ENCODE data around the gene MAPK8IP1.

GRCh38 chr11:45871638-45872037 is 13.8 kb upstream of the MAPK8IP1 start:
- TF ChIP-seq CTCF (IDR thresholded peaks at IDR 0.05) (no peak), POLR2A (IDR thresholded peaks at IDR 0.05) (no peak), POLR2AphosphoS5 (IDR thresholded peaks at IDR 0.05) (no peak)

Data from suprapubic skin (tissue), 4 donors.